BE2C (cell line): ENCODE data around the gene PARD3.
A peak's percentile ranks its signal among the peaks of the same experiment; 100 is the strongest.
"Not testable (repeated sequence)": the region's sequence is repeated elsewhere in the genome, so short reads cannot be mapped to it uniquely, and the experiment has no call there.

ENCODE experiments used
- DNase-seq: peaks from one replicate; pipeline ENCODE4 v3.0.0-alpha.2; 2020
- H3K27me3 ChIP-seq: fragments of 250-450 bp; sonication (Bioruptor Pico); 2 replicates; pipeline ENCODE4 v1.5.1; 2020; ENCODE audit warnings: mild to moderate bottlenecking
- H3K36me3 ChIP-seq: fragments of 250-450 bp; sonication (Bioruptor Pico); 2 replicates; pipeline ENCODE4 v1.5.1; 2020; ENCODE audit warnings: mild to moderate bottlenecking
- H3K4me1 ChIP-seq: fragments of 250-450 bp; sonication (Bioruptor Pico); 2 replicates; pipeline ENCODE4 v1.5.1; 2020
- H3K4me3 ChIP-seq: 2 replicates; pipeline ENCODE4 v1.5.1; 2011; ENCODE audit warnings: low read depth, low read length
- H3K9me3 ChIP-seq: fragments of 250-450 bp; sonication (Bioruptor Pico); 2 replicates; pipeline ENCODE4 v1.5.1; 2020
- TF ChIP-seq, protein P1 (sequence below): IDR thresholded peaks from 2 replicates; pipeline ENCODE4 v1.5.1; 2012; ENCODE audit warnings: mild to moderate bottlenecking, low read depth, low read length

PARD3 gene

DNA sequence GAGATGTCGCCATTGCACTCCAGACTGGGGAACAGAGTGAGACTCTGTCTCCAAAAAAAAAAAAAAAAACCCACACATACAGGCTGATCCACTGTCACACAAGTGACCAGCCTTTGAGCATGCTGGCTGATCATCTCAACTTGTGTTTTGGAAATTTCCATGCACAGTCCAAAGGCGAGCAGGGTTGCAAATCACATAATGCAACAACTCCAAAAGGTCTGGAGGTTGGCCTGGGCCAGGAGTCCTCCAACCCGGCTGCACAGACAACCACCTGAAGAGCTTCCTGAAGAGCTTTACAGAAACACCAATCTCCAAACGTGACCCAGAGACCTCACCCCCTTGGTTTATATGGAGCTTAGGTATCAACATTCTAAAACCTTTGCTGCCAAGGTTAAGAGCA is 16.4 kb downstream of the PARD3 start:
- Histone ChIP-seq H3K27me3 (no peaks in the 10 kb centered on the region), H3K4me1 (peaks cover 5% of the 10 kb centered on the region; the same call in 1 of the 2 replicates)

DNA sequence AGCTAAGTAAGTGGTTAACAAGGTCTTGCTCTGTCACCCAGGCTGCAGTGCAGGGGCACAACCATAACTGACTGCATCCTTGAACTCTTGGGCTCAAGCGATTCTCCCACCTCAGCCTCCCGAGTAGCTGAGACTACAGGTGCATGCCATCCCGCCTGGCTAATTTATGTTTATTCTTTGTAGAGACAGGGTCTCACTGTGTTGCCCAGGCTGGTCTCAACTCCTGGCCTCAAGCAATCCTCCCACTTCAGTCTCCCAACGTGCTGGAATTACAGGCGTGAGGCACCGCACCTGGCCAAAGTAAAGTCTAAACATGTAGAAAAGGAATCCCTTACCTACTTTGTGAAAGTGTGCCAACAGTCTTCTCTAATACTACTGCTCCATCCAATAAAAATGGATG is 17.9 kb downstream of the PARD3 start:
- TF ChIP-seq, protein P1, sequence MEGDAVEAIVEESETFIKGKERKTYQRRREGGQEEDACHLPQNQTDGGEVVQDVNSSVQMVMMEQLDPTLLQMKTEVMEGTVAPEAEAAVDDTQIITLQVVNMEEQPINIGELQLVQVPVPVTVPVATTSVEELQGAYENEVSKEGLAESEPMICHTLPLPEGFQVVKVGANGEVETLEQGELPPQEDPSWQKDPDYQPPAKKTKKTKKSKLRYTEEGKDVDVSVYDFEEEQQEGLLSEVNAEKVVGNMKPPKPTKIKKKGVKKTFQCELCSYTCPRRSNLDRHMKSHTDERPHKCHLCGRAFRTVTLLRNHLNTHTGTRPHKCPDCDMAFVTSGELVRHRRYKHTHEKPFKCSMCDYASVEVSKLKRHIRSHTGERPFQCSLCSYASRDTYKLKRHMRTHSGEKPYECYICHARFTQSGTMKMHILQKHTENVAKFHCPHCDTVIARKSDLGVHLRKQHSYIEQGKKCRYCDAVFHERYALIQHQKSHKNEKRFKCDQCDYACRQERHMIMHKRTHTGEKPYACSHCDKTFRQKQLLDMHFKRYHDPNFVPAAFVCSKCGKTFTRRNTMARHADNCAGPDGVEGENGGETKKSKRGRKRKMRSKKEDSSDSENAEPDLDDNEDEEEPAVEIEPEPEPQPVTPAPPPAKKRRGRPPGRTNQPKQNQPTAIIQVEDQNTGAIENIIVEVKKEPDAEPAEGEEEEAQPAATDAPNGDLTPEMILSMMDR = no peak
- DNase-seq = no peak
- H3K27me3 ChIP-seq = no peaks in the 10 kb centered on the region
- H3K9me3 ChIP-seq = no peaks in the 10 kb centered on the region
- no peak overlapping the region for H3K4me3 ChIP-seq
- peaks cover 15% of the 10 kb centered on the region for H3K4me1 ChIP-seq
- no peaks in the 10 kb centered on the region for H3K36me3 ChIP-seq

More for the DNA sequence above, 16.4 kb downstream of the PARD3 start:
- no peak for DNase-seq
- H3K36me3 ChIP-seq = no peaks in the 10 kb centered on the region
- no peak overlapping the region for H3K4me3 ChIP-seq
- TF ChIP-seq, protein P1 = no peak
- H3K9me3 ChIP-seq = no peaks in the 10 kb centered on the region

DNA sequence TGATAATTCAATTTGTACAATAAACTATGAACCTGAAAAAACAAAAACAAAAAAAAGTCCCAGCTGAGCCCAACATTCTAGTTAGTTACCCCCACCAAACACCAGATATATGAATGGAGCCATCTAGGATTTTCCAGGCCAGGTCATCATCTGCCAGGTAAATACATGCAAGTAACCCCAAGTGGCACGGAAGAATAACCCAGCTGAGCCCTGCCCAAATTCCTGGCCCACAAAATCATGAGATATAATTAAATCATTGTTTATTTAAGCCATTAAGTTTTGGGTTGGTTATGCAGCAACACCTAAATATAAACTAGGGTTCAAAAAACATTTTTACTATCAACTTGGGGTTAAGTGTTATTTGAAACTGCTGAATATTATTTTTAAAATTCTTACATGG is 19.0 kb downstream of the PARD3 start:
- peaks cover 15% of the 10 kb centered on the region for H3K4me1 ChIP-seq
- H3K9me3 ChIP-seq = no peaks in the 10 kb centered on the region
- no peaks in the 10 kb centered on the region for H3K27me3 ChIP-seq
- no peaks in the 10 kb centered on the region for H3K36me3 ChIP-seq
- TF ChIP-seq, protein P1 = no peak
- H3K4me3 ChIP-seq = no peak overlapping the region
- no peak for DNase-seq

DNA sequence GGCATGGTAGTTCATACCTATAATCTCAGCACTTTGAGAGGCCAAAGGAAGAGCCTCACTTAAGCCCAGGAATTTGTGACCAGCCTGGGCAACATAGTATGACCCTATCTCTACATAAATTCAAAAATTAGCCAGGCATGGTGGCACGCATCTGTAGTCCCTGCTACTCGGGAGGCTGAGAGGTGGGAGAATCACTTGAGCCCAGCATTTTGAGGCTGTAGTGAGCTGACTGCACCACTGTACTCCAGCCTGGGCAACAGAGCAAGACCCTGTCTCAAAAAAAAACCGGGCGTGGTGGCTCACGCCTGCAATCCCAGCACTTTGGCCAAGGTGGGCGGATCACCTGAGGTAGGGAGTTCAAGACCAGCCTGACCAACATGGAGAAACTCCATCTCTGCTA is 19.8 kb downstream of the PARD3 start:
- no peaks in the 10 kb centered on the region for H3K36me3 ChIP-seq
- no peaks in the 10 kb centered on the region for H3K9me3 ChIP-seq
- peaks cover 15% of the 10 kb centered on the region for H3K4me1 ChIP-seq
- TF ChIP-seq, protein P1 = no peak
- DNase-seq = no peak
- H3K4me3 ChIP-seq = no peak overlapping the region
- H3K27me3 ChIP-seq = no peaks in the 10 kb centered on the region

DNA sequence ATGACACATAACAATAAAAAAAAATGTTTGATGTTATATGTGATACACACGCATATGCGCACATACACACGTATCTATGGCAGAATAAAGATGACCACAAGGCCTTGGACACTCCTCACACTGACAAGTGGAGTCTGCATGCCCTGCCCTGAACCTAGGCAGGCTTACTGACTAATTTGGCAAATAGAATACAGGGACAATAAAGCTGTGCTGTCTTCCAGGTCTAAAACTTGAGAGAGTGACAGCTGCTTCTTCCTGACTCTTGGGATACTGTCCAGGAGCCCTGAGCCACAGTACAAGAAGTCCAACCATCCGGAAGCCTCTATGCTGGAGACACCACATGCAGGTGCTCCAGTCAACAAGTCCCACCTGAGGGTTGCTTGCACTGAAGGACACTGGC is 20.3 kb downstream of the PARD3 start:
- peaks cover 20% of the 10 kb centered on the region for H3K4me1 ChIP-seq

DNA sequence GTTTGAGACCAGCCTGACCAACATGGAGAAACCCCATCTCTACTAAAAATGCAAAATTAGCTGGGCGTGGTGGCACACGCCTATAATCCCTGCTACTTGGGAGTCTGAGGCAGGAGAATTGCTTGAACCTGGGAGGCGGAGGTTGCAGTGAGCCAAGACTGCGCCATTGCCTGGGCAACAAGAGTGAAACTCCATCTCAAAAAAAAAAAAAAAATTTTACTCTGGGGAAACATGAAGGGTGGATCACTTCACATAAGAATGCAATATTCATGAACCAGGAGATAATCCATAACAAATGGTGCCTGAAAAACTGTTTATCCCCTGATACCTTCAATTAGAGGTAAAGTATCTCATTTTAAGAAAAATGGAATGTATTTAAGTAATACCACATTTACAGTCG is 21.5 kb downstream of the PARD3 start:
- H3K9me3 ChIP-seq, H3K4me3 ChIP-seq, H3K36me3 ChIP-seq, H3K27me3 ChIP-seq, DNase-seq: not testable (repeated sequence)
- H3K4me1 ChIP-seq = peaks cover 21% of the 10 kb centered on the region

More for the DNA sequence above, 20.3 kb downstream of the PARD3 start:
- Histone ChIP-seq H3K36me3 (no peaks in the 10 kb centered on the region), H3K9me3 (no peaks in the 10 kb centered on the region), H3K27me3 (no peaks in the 10 kb centered on the region), H3K4me3 (no peak overlapping the region)
- TF ChIP-seq, protein P1 = no peak
- DNase-seq = no peak

DNA sequence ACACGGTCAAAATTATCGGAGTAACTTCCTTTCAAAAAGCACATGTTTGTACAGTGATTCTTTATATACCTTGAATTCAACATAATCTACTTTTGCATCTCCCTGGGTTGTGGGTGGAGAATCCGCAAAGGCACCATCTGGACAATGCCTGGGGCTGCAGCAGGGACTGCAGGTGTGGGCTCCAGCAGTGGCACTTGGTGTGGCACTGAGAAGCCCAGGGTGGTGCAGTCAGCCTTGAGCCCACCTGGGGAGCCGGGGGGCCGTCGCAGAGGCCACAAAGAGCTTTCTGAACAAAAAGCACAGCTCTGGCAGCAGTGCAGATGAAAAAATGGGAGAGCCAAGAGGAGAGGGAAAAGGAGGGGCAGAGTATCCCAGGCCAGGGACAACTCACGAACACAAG is 22.2 kb downstream of the PARD3 start:
- TF ChIP-seq, protein P1 = no peak
- DNase-seq = peak; percentile 28
- no peak overlapping the region for H3K4me3 ChIP-seq
- H3K4me1 ChIP-seq = peaks cover 21% of the 10 kb centered on the region
- H3K36me3 ChIP-seq = no peaks in the 10 kb centered on the region
- no peaks in the 10 kb centered on the region for H3K27me3 ChIP-seq
- H3K9me3 ChIP-seq = no peaks in the 10 kb centered on the region
